HAP-1 (cell line): ENCODE measurements around the gene MTX1.
"Not testable (repeated sequence)": the region's sequence is repeated elsewhere in the genome, so short reads cannot be mapped to it uniquely, and the experiment has no call there.

Experiments
- DNase-seq, 2 experiments: peaks; one replicate each; pipeline ENCODE4 v3.0.0-alpha.2; 2016 to 2020; ENCODE audit warnings: low spot score in 2 of 2
- H3K27me3 ChIP-seq: fragments of 250-450 bp; sonication (Bioruptor Pico); 2 replicates; pipeline ENCODE4 v1.5.1; 2020; ENCODE audit warnings: low read depth, mild to moderate bottlenecking, moderate library complexity
- H3K36me3 ChIP-seq: fragments of 250-450 bp; sonication (Bioruptor Pico); replicated peaks from 2 replicates; pipeline ENCODE4 v1.5.1; 2020; ENCODE audit warnings: mild to moderate bottlenecking
- H3K4me1 ChIP-seq: fragments of 250-450 bp; sonication (Bioruptor Pico); 2 replicates; pipeline ENCODE4 v1.5.1; 2020; ENCODE audit warnings: mild to moderate bottlenecking
- H3K4me3 ChIP-seq: fragments of 250-450 bp; sonication (Bioruptor Pico); 2 replicates; pipeline ENCODE4 v1.5.1; 2020; ENCODE audit warnings: mild to moderate bottlenecking, moderate library complexity
- H3K9me3 ChIP-seq: fragments of 250-450 bp; sonication (Bioruptor Pico); 2 replicates; pipeline ENCODE4 v1.5.1; 2020; ENCODE audit warnings: mild to moderate bottlenecking, moderate library complexity
- in situ Hi-C: fragments of 300-500 bp; cut with MboI; formaldehyde crosslinking; loops from 3 replicates; pipeline ENCODE4 v1.14.3; 2020; ENCODE audit warnings: low sequenced_read_pairs, inconsistent platforms, mixed read lengths

MTX1 gene

GRCh38 chr1:155218854-155219591 lies 10.5 kb downstream of the MTX1 start:
- Histone ChIP-seq H3K4me3 (no peak overlapping the region), H3K36me3 (peaks cover 3% of the 10 kb centered on the region; the same call in 1 of the 2 replicates), H3K4me1 (no peaks in the 10 kb centered on the region), H3K9me3 (no peaks in the 10 kb centered on the region), H3K27me3 (no peaks in the 10 kb centered on the region)
- in situ Hi-C loops = no loop called here
- DNase-seq = peak in 1 of 2 experiments; percentile 61

GRCh38 chr1:155219592-155220031 lies 11.1 kb downstream of the MTX1 start:
- Histone ChIP-seq H3K4me3 (no peak overlapping the region), H3K36me3 (peaks cover 4% of the 10 kb centered on the region; the same call in 1 of the 2 replicates), H3K4me1 (no peaks in the 10 kb centered on the region), H3K9me3 (no peaks in the 10 kb centered on the region), H3K27me3 (no peaks in the 10 kb centered on the region)
- in situ Hi-C loops = no loop called here
- no peak for DNase-seq

- H3K36me3 ChIP-seq, H3K4me3 ChIP-seq, H3K9me3 ChIP-seq, in situ Hi-C loops, H3K4me1 ChIP-seq, DNase-seq, H3K27me3 ChIP-seq: not testable (repeated sequence)
Measured at GRCh38 chr1:155220211-155220965, 11.9 kb downstream of the MTX1 start.

- DNase-seq = no peak
- Histone ChIP-seq H3K4me3 (no peak overlapping the region), H3K9me3 (no peaks in the 10 kb centered on the region), H3K4me1 (peaks cover 8% of the 10 kb centered on the region), H3K27me3 (no peaks in the 10 kb centered on the region), H3K36me3 (peaks cover 8% of the 10 kb centered on the region)
- in situ Hi-C loops = no loop called here
Measured at GRCh38 chr1:155223047-155223446, 14.6 kb downstream of the MTX1 start.

GRCh38 chr1:155225404-155225759 lies 16.9 kb downstream of the MTX1 start:
- in situ Hi-C loops, H3K4me3 ChIP-seq, DNase-seq, H3K9me3 ChIP-seq, H3K4me1 ChIP-seq, H3K36me3 ChIP-seq, H3K27me3 ChIP-seq: not testable (repeated sequence)

GRCh38 chr1:155226188-155226909 lies 17.9 kb downstream of the MTX1 start:
- peaks cover 10% of the 10 kb centered on the region for H3K4me1 ChIP-seq
- no peaks in the 10 kb centered on the region for H3K27me3 ChIP-seq
- H3K9me3 ChIP-seq = no peaks in the 10 kb centered on the region
- H3K36me3 ChIP-seq = peaks cover 8% of the 10 kb centered on the region
- peak overlapping the region; percentile 46 for H3K4me3 ChIP-seq
- in situ Hi-C loops = no loop called here
- peak; percentile 85 to 86 for DNase-seq

GRCh38 chr1:155226910-155227260 lies 18.4 kb downstream of the MTX1 start:
- Histone ChIP-seq H3K9me3 (no peaks in the 10 kb centered on the region), H3K27me3 (no peaks in the 10 kb centered on the region), H3K36me3 (peaks cover 8% of the 10 kb centered on the region), H3K4me3 (peak overlapping the region; percentile 46), H3K4me1 (peaks cover 10% of the 10 kb centered on the region)
- in situ Hi-C loops = no loop called here
- DNase-seq = peak; percentile 36 to 69

GRCh38 chr1:155227261-155228095 lies 19.0 kb downstream of the MTX1 start:
- peaks cover 10% of the 10 kb centered on the region for H3K4me1 ChIP-seq
- in situ Hi-C loops = no loop called here
- no peaks in the 10 kb centered on the region for H3K9me3 ChIP-seq
- peak; percentile 98 to 99 for DNase-seq
- peak overlapping the region; percentile 46 for H3K4me3 ChIP-seq
- no peaks in the 10 kb centered on the region for H3K27me3 ChIP-seq
- H3K36me3 ChIP-seq = peaks cover 8% of the 10 kb centered on the region

GRCh38 chr1:155228096-155228427 lies 19.6 kb downstream of the MTX1 start:
- H3K27me3 ChIP-seq = no peaks in the 10 kb centered on the region
- H3K4me1 ChIP-seq = peaks cover 10% of the 10 kb centered on the region
- H3K9me3 ChIP-seq = no peaks in the 10 kb centered on the region
- in situ Hi-C loops = no loop called here
- H3K36me3 ChIP-seq = peaks cover 8% of the 10 kb centered on the region
- no peak for DNase-seq
- H3K4me3 ChIP-seq = peak overlapping the region; percentile 46

- H3K36me3 ChIP-seq, in situ Hi-C loops, H3K9me3 ChIP-seq, H3K27me3 ChIP-seq, DNase-seq, H3K4me3 ChIP-seq, H3K4me1 ChIP-seq: not testable (repeated sequence)
Measured at GRCh38 chr1:155231302-155231701, 22.8 kb downstream of the MTX1 start.

GRCh38 chr1:155232001-155232978 lies 23.8 kb downstream of the MTX1 start:
- in situ Hi-C loops, DNase-seq, H3K36me3 ChIP-seq: not testable (repeated sequence)

GRCh38 chr1:155233502-155233901 lies 25.0 kb downstream of the MTX1 start:
- H3K9me3 ChIP-seq, H3K4me1 ChIP-seq, DNase-seq, H3K27me3 ChIP-seq, H3K36me3 ChIP-seq, H3K4me3 ChIP-seq, in situ Hi-C loops: not testable (repeated sequence)

More at GRCh38 chr1:155232001-155232978, 23.8 kb downstream of the MTX1 start:
- H3K27me3 ChIP-seq, H3K4me1 ChIP-seq, H3K4me3 ChIP-seq, H3K9me3 ChIP-seq: not testable (repeated sequence)
